Suppressor macrophage treated with lipopolysaccharide for 1 hour (primary cell): ENCODE results near the gene DYSF.
"Not testable (repeated sequence)": the region's sequence is repeated elsewhere in the genome, so short reads cannot be mapped to it uniquely, and the experiment has no call there.

ENCODE experiments used
- DNase-seq, 3 donors: peaks; one replicate each; pipeline ENCODE4 v3.0.0-alpha.2; 2020 to 2022

The DYSF gene

GRCh38 chr2:71453404-71454220 is at the start of gene DYSF:
Gene DYSF, plus strand, starts transcription at chr2:71453561.
- DNase-seq, result peak; percentile 33 to 53 (median 48)

GRCh38 chr2:71409611-71410010 is 43.8 kb upstream of the DYSF start:
- DNase-seq, result no peak

DNA sequence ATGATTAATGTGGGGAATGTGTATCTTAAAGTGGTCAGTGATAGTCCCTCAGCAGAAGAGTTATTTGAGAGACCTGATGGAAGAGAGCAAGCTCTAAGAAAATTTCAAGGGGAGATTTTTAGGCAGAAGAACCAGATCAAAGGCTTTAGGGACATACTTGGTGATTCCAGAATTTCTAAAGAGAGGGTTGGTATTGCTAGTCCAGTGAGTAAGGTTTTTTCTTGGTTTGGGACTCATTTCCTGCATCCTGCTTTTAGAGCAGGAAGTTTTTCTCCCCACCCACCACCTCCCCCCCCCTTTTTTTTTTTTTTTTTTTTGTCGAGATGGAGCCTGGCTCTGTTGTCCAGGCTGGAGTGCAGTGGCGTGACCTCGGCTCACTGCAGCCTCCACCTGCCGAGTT is 42.7 kb upstream of the DYSF start:
- DNase-seq, result peak; percentile 35 to 62 (median 43)

DNA sequence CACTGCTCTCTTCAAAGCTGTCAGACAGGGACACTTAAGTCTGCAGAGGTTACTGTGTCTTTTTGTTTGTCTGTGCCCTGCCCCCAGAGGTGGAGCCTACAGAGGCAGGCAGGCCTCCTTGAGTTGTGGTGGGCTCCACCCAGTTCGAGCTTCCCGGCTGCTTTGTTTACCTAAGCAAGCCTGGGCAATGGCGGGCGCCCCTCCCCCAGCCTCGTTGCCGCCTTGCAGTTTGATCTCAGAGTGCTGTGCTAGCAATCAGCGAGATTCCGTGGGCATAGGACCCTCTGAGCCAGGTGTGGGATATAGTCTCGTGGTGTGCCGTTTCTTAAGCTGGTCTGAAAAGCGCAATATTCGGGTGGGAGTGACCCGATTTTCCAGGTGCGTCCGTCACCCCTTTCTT is 36.5 kb upstream of the DYSF start:
- DNase-seq, result not testable (repeated sequence)

DNA sequence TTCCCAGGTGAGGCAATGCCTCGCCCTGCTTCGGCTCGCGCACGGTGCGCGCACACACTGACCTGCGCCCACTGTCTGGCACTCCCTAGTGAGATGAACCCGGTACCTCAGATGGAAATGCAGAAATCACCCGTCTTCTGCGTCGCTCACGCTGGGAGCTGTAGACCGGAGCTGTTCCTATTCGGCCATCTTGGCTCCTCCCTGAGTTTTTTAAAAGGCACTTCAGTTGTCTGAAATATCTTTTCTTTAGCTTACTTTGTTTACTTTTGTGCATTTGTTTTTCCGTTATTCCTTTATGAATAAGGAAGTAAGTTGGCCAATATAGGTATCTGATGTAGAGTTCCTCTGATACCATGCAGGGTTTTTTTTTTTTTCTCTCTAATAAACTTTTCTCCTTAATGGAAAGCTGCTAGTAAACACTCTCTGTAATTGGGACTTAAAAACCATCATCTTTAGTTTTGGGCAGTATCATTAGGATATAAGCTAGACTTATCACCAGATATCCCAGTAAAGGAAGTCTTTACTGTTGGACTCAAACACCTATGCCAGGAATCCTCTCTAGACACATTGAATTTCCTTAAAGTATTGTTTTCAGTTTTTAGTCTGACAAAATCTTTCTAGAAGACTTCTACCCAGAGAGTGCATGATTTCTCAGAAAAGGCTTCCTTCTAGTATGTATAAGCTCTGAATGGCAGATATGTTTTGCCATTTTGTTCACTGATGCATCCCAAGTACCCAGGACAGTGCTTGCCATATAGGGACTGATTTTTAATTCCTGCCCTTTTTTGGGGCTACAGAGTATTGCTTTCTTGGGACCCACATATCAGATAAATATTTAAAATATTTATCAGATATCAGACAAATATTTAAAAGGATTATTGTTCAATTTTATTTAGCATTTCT is 35.8 kb upstream of the DYSF start:
- no peak for DNase-seq

GRCh38 chr2:71419145-71419544 is 34.2 kb upstream of the DYSF start:
- no peak for DNase-seq

GRCh38 chr2:71419976-71420375 is 33.4 kb upstream of the DYSF start:
- DNase-seq, result no peak

GRCh38 chr2:71422786-71423185 is 30.6 kb upstream of the DYSF start:
- DNase-seq, result peak; percentile 14 to 25 (median 20)

DNA sequence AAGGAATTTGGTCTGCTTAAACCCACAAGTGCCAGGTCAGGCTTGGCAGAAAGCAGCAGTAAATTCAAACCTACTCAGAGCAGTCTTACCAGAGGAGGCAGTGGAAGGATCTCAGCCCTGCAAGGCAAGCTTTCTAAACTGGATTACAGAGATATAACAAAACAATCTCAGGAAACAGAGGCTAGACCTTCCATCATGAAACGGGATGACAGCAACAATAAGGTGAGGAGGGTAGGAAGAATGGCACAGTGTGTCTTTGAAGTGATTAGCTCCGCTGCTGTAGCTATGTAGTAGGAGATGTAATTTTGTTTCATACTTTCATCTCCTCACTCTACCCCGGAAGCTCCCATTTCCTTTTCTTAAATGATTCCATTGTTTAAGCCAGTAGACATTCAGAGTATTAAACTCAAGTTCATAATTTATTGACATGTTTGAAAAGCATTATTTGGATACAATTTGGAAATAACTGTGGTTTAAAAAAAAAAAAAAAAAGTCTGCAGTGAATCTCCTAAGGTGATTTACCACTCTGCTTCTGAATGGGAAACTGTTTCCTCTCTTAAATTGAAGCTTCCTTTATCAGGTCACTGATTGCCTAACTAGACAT is 29.4 kb upstream of the DYSF start:
- no peak for DNase-seq

DNA sequence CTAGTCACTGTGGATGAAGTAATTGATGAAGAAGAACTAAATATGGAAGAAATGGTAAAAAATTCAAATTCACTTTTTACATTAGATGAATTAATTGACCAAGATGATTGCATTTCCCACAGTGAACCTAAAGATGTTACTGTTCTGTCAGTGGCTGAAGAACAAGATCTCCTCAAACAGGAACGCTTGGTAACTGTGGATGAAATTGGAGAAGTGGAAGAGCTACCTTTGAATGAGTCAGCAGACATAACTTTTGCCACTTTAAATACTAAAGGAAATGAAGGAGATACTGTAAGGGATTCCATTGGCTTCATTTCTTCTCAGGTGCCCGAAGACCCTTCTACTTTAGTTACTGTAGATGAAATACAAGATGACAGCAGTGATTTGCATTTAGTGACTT is 26.6 kb upstream of the DYSF start:
- DNase-seq, result no peak

GRCh38 chr2:71428472-71429383 is 24.6 kb upstream of the DYSF start:
- no peak for DNase-seq

DNA sequence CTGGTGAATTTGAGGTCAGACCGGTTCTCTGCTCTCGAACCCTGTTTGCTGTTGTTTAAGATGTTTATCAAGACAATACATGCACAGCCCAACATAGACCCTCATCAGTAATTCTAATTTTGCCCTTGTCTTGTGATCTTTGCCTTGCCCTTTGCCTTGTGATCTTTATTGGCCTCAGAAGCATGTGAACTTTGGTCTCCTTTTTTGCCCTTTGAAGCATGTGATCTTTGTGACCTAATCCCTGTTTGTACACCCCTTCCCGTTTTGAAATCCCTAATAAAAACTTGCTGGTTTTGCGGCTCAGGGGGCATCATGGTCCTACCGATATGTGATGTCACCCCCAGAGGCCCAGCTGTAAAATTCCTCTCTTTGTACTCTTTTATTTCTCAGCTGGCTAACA is 8.2 kb upstream of the DYSF start:
- DNase-seq, result not testable (repeated sequence)

DNA sequence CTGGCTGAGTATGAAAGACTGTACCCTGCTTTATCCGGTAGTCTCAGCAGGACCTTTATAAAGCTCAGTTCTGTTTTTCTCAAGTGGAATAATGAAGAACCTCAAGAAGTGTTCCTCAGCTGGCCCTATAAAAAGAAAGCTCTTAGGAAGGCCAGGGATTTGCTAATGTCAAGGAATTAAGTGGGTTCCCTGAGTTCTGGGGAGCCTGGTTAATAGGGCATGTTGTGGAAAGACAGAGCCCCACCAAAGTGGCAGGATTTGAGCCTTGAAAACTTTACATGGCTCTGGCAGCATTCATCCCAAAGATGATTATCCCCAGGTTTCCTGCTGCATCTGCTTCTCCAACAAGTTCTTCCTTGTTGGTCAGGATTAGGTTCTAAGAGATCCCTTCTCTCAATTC is 6.9 kb upstream of the DYSF start:
- no peak for DNase-seq

DNA sequence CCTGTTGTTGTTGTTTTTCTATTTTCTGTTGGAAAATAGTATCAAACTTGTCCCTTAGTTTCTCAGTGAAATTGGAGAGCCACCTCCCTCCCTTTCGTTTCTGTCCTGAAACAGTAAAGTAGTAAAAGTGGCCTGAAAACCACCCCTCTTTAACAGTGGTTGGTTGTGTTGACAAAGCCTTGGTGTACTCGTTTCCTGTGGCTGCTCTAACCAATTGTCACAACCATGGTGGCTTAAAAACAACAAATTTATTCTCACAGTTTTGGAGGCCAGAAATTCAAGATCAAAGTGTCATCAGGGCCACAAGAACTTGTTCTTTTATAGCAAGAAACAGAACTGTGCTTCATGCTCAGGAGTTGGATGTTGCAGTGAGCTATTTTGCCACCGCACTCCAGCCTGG is 4.0 kb upstream of the DYSF start:
- DNase-seq, result no peak

- DNase-seq, result no peak
These were observed 1.7 kb upstream of the DYSF start for GRCh38 chr2:71451705-71452104.

- peak; percentile 61 to 67 (median 61) for DNase-seq
These were observed 796 bp upstream of the DYSF start for GRCh38 chr2:71452565-71452964.

GRCh38 chr2:71454221-71455010 is 1.1 kb downstream of the DYSF start:
- DNase-seq, result no peak

- DNase-seq, result no peak
These were observed 1.8 kb downstream of the DYSF start for GRCh38 chr2:71455011-71455740.

- DNase-seq, result no peak
These were observed 2.6 kb downstream of the DYSF start for GRCh38 chr2:71455741-71456569.

GRCh38 chr2:71456617-71457016 is 3.3 kb downstream of the DYSF start:
- no peak for DNase-seq
